Panc1 (cell line): ENCODE results near the gene UGGT1. TPM values are rescaled to one million over a fixed set of nuclear protein-coding genes. Genes with fewer than 3 reads are reported as not detected.

Source experiments
- ATAC-seq: fragments of 200-7000 bp; cut with Tn5 transposase; 2 replicates; pipeline ENCODE4 v1.9.1; 2020; ENCODE audit warnings: mild to moderate bottlenecking, moderate library complexity
- BruUV-seq: library from RNA; stranded (reverse); fragments of 400-500 nt; replicated peaks from 2 replicates; lab custom pipeline; 2021; lab: Mats Ljungman, UMichigan
- CTCF ChIA-PET: fragments of 300-600 bp; sonication (Branson Sonifier 250); formaldehyde crosslinking; loops from one replicate; lab custom pipeline; 2022; ENCODE audit warnings: antibody characterized with exemption; lab: Charles Lee
- POLR2A ChIA-PET: fragments of 300-600 bp; sonication (Branson Sonifier 250); formaldehyde crosslinking; loops from one replicate; lab custom pipeline; 2022; ENCODE audit warnings: antibody characterized with exemption; lab: Charles Lee
- DNase-seq: peaks from one replicate; pipeline ENCODE4 v3.0.0-alpha.2; 2010; ENCODE audit warnings: low read depth, low spot score
- H3K27ac ChIP-seq: 2 replicates; pipeline ENCODE4 v1.5.1; 2011; ENCODE audit warnings: mild to moderate bottlenecking, low read length, inconsistent platforms
- H3K27me3 ChIP-seq: fragments of 200-500 bp; sonication (Bioruptor generic); 2 replicates; pipeline ENCODE4 v1.6.0; 2014; ENCODE audit warnings: low read length, inconsistent platforms; ENCODE audit not compliant: control insufficient read depth, insufficient read depth
- H3K36me3 ChIP-seq: fragments of 200-500 bp; sonication (Bioruptor generic); 2 replicates; pipeline ENCODE4 v1.5.1; 2014; ENCODE audit warnings: inconsistent platforms, mild to moderate bottlenecking, low read length, moderate library complexity; ENCODE audit not compliant: control insufficient read depth, insufficient read depth
- H3K4me1 ChIP-seq: 2 replicates; pipeline ENCODE4 v1.5.1; 2011; ENCODE audit warnings: inconsistent platforms, mild to moderate bottlenecking, low read length, moderate library complexity; ENCODE audit not compliant: control insufficient read depth, insufficient read depth
- H3K4me3 ChIP-seq, 2 experiments: 2 replicates each; pipeline ENCODE4 v1.5.1; 2011 to 2012; ENCODE audit warnings: low read depth in 2 of 2, low read length in 2 of 2, mild to moderate bottlenecking in 2 of 2, inconsistent platforms in 1 of 2, moderate library complexity in 1 of 2
- H3K9me3 ChIP-seq: fragments of 200-500 bp; sonication (Bioruptor generic); 2 replicates; pipeline ENCODE4 v1.5.1; 2014; ENCODE audit warnings: low read depth, mild to moderate bottlenecking, inconsistent platforms, low read length, moderate library complexity; ENCODE audit not compliant: control insufficient read depth, insufficient read depth
- CTCF ChIP-seq: fragments of 450-650 bp; IDR thresholded peaks from 2 replicates; pipeline ENCODE4 v1.5.1; 2017; ENCODE audit warnings: mild to moderate bottlenecking
- POLR2AphosphoS5 ChIP-seq: IDR thresholded peaks from 2 replicates; pipeline ENCODE4 v1.6.1; 2012; ENCODE audit warnings: mild to moderate bottlenecking, low read depth, low read length, moderate library complexity
- REST ChIP-seq, 2 experiments: IDR thresholded peaks; 2 replicates each; pipeline ENCODE4 v1.6.1; 2011 to 2012; ENCODE audit warnings: low read depth in 2 of 2, control low read depth in 1 of 2, low read length in 1 of 2, mild to moderate bottlenecking in 1 of 2, moderate library complexity in 1 of 2; ENCODE audit not compliant: insufficient read depth in 1 of 2
- SIN3A ChIP-seq: IDR thresholded peaks from 2 replicates; pipeline ENCODE4 v1.6.1; 2012; ENCODE audit warnings: low read depth, mild to moderate bottlenecking, low read length, moderate library complexity, borderline replicate concordance; ENCODE audit not compliant: insufficient read depth
- TCF7L2 ChIP-seq: IDR thresholded peaks from 2 replicates; pipeline ENCODE4 v1.6.1; 2011; ENCODE audit warnings: mild to moderate bottlenecking, low read depth, low read length, inconsistent platforms
- in situ Hi-C: cut with HindIII; loops from 2 replicates; pipeline ENCODE4 v1.10.0; 2016; ENCODE audit warnings: low sequenced_read_pairs, low pct_unique_long_range_greater_than_20kb
- intact Hi-C: fragments of 100-400 bp; cut with micrococcal nuclease; formaldehyde crosslinking; loops from one replicate; pipeline ENCODE4 v1.10.0; 2022; ENCODE audit not compliant: unreplicated experiment
- total RNA-seq: library from RNA; stranded (reverse); gene quantifications from one replicate; pipeline ENCODE4 v1.2.1, GENCODE V29; 2021; ENCODE audit not compliant: unreplicated experiment

The UGGT1 gene
- total RNA-seq, 1 experiment from 2014 or later = 64.2 TPM

GRCh38 chr2:128217671-128218070, 126.7 kb downstream of the UGGT1 start:
- no peaks in the 10 kb centered on the region for H3K36me3 ChIP-seq
- DNase-seq = no peak
- H3K27ac ChIP-seq = no peak overlapping the region
- ChIA-PET CTCF (no interaction called here), POLR2A (no interaction called here)
- H3K4me1 ChIP-seq = no peaks in the 10 kb centered on the region
- no TSS peak for BruUV-seq
- ATAC-seq = no peak
- in situ Hi-C loops = no loop called here
- intact Hi-C loops = no loop called here
- TF ChIP-seq POLR2AphosphoS5 (no peak), REST (IDR thresholded peaks at IDR 0.05; ENCODE audit: insufficient read depth in 1 of 2, low read depth in 2 of 2, low read length in 1 of 2) (no peak), TCF7L2 (no peak), CTCF (no peak), SIN3A (no peak)
- no peak overlapping the region for H3K4me3 ChIP-seq
- H3K9me3 ChIP-seq = no peaks in the 10 kb centered on the region
- no peaks in the 10 kb centered on the region for H3K27me3 ChIP-seq

GRCh38 chr2:128219891-128220290, 128.9 kb downstream of the UGGT1 start:
- Histone ChIP-seq H3K27me3 (no peaks in the 10 kb centered on the region), H3K4me1 (no peaks in the 10 kb centered on the region), H3K4me3 (no peak overlapping the region), H3K36me3 (no peaks in the 10 kb centered on the region), H3K9me3 (no peaks in the 10 kb centered on the region), H3K27ac (no peak overlapping the region)
- TF ChIP-seq POLR2AphosphoS5 (no peak), TCF7L2 (no peak), SIN3A (no peak), REST (IDR thresholded peaks at IDR 0.05; ENCODE audit: insufficient read depth in 1 of 2, low read depth in 2 of 2, low read length in 1 of 2) (no peak), CTCF (no peak)
- ATAC-seq (no peak), DNase-seq (no peak)
- in situ Hi-C loops (no loop called here), intact Hi-C loops (no loop called here)
- BruUV-seq = no TSS peak
- CTCF ChIA-PET = no interaction called here
- POLR2A ChIA-PET = no interaction called here
